Posterior vena cava (tissue), 2 donors: ENCODE measurements around the gene PUM1. TPM values are rescaled to one million over a fixed set of nuclear protein-coding genes. Genes with fewer than 3 reads are reported as not detected.

Source experiments
- DNase-seq: peaks from one replicate; pipeline ENCODE4 v3.0.0-alpha.2; 2020; ENCODE audit warnings: low spot score
- intact Hi-C, 2 donors: fragments of 100-400 bp; cut with DNase I; formaldehyde crosslinking; loops; one replicate each; pipeline versions ENCODE4 v1.14.1 to v1.14.2; 2022 to 2023
- total RNA-seq, 2 donors: library from RNA; stranded (reverse); fragmentation: NEBNext Ultra II Directional; extraction: Animal tissue kit (Norgen Biotek cat#: 25700); gene quantifications; one replicate each; pipeline ENCODE4 v1.2.1, GENCODE V29; 2021
- donor health status: DM: yes; HTN: yes; CAD: no.
- donor health status: DM: yes; HTN: yes; CAD: no.

The PUM1 gene
- total RNA-seq, 2 donors from 2014 or later = 73.2 to 87.9 TPM

DNA sequence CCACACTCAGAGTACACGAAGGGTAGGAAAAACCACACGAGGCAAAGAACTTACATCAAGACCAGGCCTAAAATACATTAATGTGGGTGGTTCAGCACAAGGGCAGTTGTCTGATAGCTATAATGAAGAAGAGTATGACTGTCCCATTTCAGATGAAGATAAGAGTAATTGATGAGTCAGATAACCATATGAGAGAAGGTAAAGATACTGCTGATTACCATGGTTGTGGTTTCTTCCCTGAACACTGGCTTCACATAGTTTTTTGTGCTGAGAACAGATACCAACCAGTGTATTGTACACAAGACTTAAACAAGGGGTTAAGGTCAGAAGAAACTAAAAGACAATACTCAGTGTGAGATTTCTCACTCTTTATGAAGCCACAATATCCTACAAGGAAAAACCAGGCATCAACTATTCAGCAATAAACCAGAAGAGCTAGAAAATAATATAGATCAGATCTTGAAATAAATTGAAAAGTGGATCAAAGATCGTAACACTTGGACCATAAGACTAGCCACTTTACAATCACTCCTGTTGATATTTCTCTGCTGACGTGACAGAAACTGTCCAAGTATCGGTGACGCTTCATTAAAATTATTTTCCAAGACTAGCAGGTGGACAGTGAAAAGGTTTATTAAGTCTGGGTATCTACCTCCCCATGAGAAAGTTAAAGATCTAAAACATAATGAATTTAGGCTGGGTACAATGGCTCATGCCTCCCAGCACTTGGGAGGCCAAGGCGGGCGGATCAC is 28.6 kb downstream of the PUM1 start:
- DNase-seq = no peak
- intact Hi-C loops = no loop called here

DNA sequence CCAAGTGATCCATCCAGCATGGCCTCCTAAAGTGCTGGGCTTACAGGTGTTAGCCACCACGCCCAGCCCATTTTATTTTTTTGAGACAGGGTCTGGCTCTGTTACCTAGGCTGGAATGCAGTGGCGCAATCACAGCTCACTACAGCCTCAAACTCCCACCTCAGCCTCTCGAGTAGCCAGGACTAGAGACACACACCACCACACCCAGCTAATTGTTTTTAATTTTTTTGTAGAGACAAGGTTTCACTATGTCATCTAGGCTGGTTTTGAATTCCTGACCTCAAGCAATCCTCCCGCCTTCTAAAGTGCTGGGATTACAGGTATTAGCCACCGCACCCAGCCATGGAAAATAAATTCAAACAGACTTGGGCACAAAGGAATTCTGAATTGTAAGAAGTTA is 31.9 kb downstream of the PUM1 start:
- DNase-seq = no peak
- intact Hi-C loops = loop anchor here in 1 of 2 donors (5.0 kb wide), 1 partner anchor 399 kb away; no protein-coding TSS in a partner anchor

- intact Hi-C loops = loop anchor here in 1 of 2 donors (5.0 kb wide), 1 partner anchor 400 kb away; no protein-coding TSS in a partner anchor
- no peak for DNase-seq
Measured at GRCh38 chr1:31032266-31032665, 33.3 kb downstream of the PUM1 start.

- intact Hi-C loops = loop anchor here in 1 of 2 donors (5.0 kb wide), 1 partner anchor 401 kb away; no protein-coding TSS in a partner anchor
- no peak for DNase-seq
Measured at GRCh38 chr1:31031330-31032143, 34.0 kb downstream of the PUM1 start.

- intact Hi-C loops = no loop called here
- no peak for DNase-seq
Measured at GRCh38 chr1:31029026-31029425, 36.5 kb downstream of the PUM1 start.

GRCh38 chr1:31027693-31028526 is 37.6 kb downstream of the PUM1 start:
- no peak for DNase-seq
- intact Hi-C loops = no loop called here

- no peak for DNase-seq
- intact Hi-C loops = no loop called here
Measured at GRCh38 chr1:31022259-31022658, 43.3 kb downstream of the PUM1 start.

- intact Hi-C loops = no loop called here
- no peak for DNase-seq
Measured at GRCh38 chr1:31020007-31020790, 45.3 kb downstream of the PUM1 start.

GRCh38 chr1:31019401-31019800 is 46.1 kb downstream of the PUM1 start:
- DNase-seq = no peak
- intact Hi-C loops = loop anchor here in 1 of 2 donors (5.0 kb wide), 1 partner anchor 33 kb away; no protein-coding TSS in a partner anchor

DNA sequence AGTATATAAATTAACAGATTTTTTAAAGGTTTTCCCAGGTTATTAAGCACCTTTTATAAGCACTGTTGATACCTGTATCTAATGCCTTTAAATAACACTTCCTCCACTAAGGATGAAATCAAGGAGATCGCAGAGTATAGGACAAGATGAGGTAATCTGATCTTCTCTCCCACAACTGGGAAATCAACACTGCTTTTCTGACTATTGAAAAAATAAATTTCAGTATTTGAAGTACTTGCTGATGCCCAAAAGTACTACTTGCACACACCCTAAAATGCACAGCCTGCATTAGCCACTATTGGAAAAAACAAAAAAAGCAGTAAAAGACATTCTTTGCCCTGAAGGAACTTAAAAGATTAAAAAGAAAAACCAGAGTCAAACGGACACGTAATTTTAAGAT is 48.6 kb downstream of the PUM1 start:
- intact Hi-C loops = loop anchor here in 1 of 2 donors (5.0 kb wide), 1 partner anchor 35 kb away; no protein-coding TSS in a partner anchor

DNA sequence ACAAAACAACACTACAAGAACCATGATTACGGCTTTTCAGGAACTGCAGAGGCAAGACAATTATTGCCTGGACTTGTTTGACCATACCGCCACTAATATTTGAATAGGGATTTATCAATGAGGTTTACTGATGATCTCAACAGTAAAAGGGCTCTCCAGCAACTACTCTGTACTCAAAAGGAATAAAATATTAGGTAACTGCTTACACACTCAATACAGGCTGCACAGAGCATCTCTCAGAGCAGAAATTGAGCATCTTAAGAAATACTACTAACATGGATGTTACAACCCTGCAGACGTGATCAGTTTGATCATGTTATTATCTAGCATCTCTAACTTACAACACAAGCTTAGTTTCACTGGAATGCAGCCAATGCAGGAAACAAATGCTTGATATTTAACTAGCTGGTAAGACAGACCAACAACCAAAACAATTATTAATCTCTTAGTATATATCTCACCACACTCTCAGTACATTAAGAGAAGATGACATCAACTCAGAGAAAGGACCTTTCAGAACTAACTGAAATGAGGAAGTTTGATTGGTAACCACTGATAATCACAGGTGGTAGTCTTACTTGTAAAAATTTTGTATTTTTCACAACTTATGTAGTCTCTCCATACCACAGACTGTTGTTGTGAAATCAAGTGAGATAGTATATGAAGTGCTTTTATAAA is 52.2 kb downstream of the PUM1 start:
- no peak for DNase-seq
- intact Hi-C loops = no loop called here

More for the DNA sequence above, 48.6 kb downstream of the PUM1 start:
- DNase-seq = no peak

DNA sequence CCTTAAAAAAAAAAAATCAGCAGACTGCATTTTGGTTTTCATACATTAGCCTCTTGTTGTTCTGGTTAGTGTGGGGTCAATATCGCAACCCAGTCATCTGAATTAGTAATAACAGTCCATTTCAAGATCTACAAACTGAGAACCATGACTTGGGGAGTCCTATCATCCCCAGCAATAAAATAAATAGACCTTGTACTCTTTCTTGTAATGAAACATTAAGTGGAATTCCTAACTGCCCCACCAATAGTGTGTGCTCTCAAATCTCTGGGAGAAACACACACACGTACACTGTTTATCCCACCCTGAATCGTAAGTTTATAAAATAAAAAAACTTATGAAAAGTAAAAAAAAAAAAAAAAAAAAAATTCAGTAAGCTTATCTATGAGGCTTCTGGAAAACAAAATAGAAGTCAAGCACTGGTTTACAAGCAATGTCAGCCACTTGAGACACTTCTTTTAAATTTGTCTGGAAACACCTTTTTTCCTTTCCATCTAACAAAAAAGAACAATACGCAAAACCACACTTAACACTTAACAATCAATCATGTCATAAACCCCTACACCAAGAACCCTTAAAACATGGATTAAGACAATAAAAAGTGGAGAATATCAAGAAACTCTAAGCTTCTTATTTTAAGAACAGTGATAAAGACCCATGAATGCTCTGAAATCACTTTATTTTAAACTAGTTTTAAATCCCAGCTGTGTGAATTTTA is 53.1 kb downstream of the PUM1 start:
- no peak for DNase-seq
- intact Hi-C loops = no loop called here

DNA sequence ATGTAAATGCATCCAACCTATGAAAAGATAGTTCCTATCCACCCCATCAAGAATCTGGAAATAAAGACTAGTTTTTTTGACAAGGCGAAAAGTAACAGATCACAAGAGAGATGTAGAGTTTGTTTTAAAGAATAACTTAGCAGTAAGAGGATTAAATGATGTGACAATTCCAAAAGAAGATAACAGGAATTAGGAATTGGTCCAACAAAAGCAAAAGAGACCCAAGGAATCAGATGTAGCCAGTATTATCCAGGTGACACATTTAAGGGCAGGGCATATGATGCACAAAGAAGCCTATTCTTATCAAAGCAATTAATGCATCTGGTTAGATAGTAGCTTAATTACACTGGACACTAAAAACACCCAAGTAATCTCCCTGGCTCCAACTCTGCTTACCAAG is 53.8 kb downstream of the PUM1 start:
- DNase-seq = no peak
- intact Hi-C loops = no loop called here

- no peak for DNase-seq
- intact Hi-C loops = no loop called here
Measured at GRCh38 chr1:31010086-31010989, 55.2 kb downstream of the PUM1 start.

- intact Hi-C loops = no loop called here
- no peak for DNase-seq
Measured at GRCh38 chr1:31007462-31007991, 58.0 kb downstream of the PUM1 start.

GRCh38 chr1:31006747-31007146 is 58.8 kb downstream of the PUM1 start:
- intact Hi-C loops = no loop called here
- no peak for DNase-seq
